Common myeloid progenitor, CD34-positive (primary cell): ENCODE results near the gene CALHM1.

Experiments
- CTCF ChIA-PET: fragments of 350-600 bp; sonication (Branson Sonifier 250); formaldehyde crosslinking; loops from one replicate; lab custom pipeline; 2021; ENCODE audit warnings: antibody characterized with exemption; lab: Charles Lee
- POLR2A ChIA-PET: fragments of 350-600 bp; sonication (Branson Sonifier 250); formaldehyde crosslinking; loops from one replicate; lab custom pipeline; 2021; ENCODE audit warnings: antibody characterized with exemption; lab: Charles Lee
- DNase-seq, 3 donors: peaks; one replicate each; pipeline versions ENCODE4 v3.0.0 to v3.0.0-alpha.2; 2013
- H3K27ac ChIP-seq, 2 experiments: 1 replicate in 1 of 2; 2 replicates in 1 of 2; pipeline ENCODE4 v1.7.0; 2013; ENCODE audit warnings: inconsistent platforms in 2 of 2, low read length in 2 of 2, mild to moderate bottlenecking in 2 of 2, low read depth in 1 of 2, moderate library complexity in 1 of 2; ENCODE audit not compliant: severe bottlenecking in 2 of 2, insufficient read depth in 1 of 2, poor library complexity in 1 of 2
- H3K27me3 ChIP-seq, 5 experiments: replicated peaks in 2 of 5; 1 replicate in 3 of 5; 2 replicates in 2 of 5; pipeline versions ENCODE4 v1.6.1 to v1.7.0; 2013; ENCODE audit warnings: low read length in 4 of 5, mild to moderate bottlenecking in 2 of 5, moderate library complexity in 2 of 5, inconsistent platforms in 1 of 5; ENCODE audit not compliant: insufficient read depth in 5 of 5, control insufficient read depth in 4 of 5
- H3K36me3 ChIP-seq, 4 experiments: 1 replicate in 2 of 4; 2 replicates in 2 of 4; pipeline versions ENCODE4 v1.6.1 to v1.7.0; 2013; ENCODE audit warnings: low read length in 3 of 4, control low read depth in 1 of 4, mild to moderate bottlenecking in 1 of 4; ENCODE audit not compliant: control insufficient read depth in 4 of 4, insufficient read depth in 4 of 4
- H3K4me1 ChIP-seq, 4 experiments: 1 replicate in 3 of 4; 2 replicates in 1 of 4; pipeline versions ENCODE4 v1.6.1 to v1.7.1; 2013; ENCODE audit warnings: low read length in 3 of 4, mild to moderate bottlenecking in 3 of 4, control low read depth in 1 of 4, inconsistent platforms in 1 of 4, moderate library complexity in 1 of 4; ENCODE audit not compliant: control insufficient read depth in 4 of 4, insufficient read depth in 4 of 4; ENCODE audit errors: control extremely low read depth in 1 of 4
- H3K4me3 ChIP-seq, 7 experiments: 1 replicate in 4 of 7; 2 replicates in 3 of 7; pipeline versions ENCODE4 v1.5.1 to v1.7.0; 2013; ENCODE audit warnings: mild to moderate bottlenecking in 7 of 7, low read length in 6 of 7, moderate library complexity in 6 of 7, inconsistent platforms in 2 of 7, low read depth in 2 of 7, control low read depth in 1 of 7; ENCODE audit not compliant: insufficient read depth in 4 of 7, control insufficient read depth in 1 of 7; ENCODE audit errors: extremely low read depth in 1 of 7
- H3K9me3 ChIP-seq, 5 experiments: 1 replicate in 4 of 5; 2 replicates in 1 of 5; pipeline versions ENCODE4 v1.6.1 to v1.7.1; 2013; ENCODE audit warnings: low read length in 4 of 5, mild to moderate bottlenecking in 2 of 5, inconsistent platforms in 1 of 5, low read depth in 1 of 5, moderate library complexity in 1 of 5; ENCODE audit not compliant: control insufficient read depth in 4 of 5, insufficient read depth in 2 of 5; ENCODE audit errors: control extremely low read depth in 1 of 5
- WGBS: methylation state at CpG from one replicate; pipeline ENCODE4 v1.1.5; 2013; ENCODE audit not compliant: insufficient coverage; 5-methylcytosine and 5-hydroxymethylcytosine counted together

The CALHM1 gene

GRCh38 chr10:103467406-103467805 lies 8.7 kb upstream of the CALHM1 start:
- 99% methylated on average over 7 of the region's 7 CpGs for WGBS
- Histone ChIP-seq H3K4me1 (peaks cover 4 to 56% (median 30%) of the 10 kb centered on the region in 4 experiments), H3K36me3 (no peaks in the 10 kb centered on the region), H3K4me3 (no peak overlapping the region), H3K27me3 (peaks cover 0 to 3% (median 0%) of the 10 kb centered on the region in 5 experiments), H3K27ac (no peak overlapping the region), H3K9me3 (no peaks in the 10 kb centered on the region)
- DNase-seq, result no peak
- POLR2A ChIA-PET, result interaction anchor here (0.6 kb wide), 1 partner anchor 14 kb away, joined by 4 read pairs; no protein-coding TSS in a partner anchor
- CTCF ChIA-PET, result no interaction called here

GRCh38 chr10:103466734-103467133 lies 8.0 kb upstream of the CALHM1 start:
- no peaks in the 10 kb centered on the region for H3K36me3 ChIP-seq
- H3K9me3 ChIP-seq, result no peaks in the 10 kb centered on the region
- ChIA-PET POLR2A (no interaction called here), CTCF (interaction anchor here (1.9 kb wide), 1 partner anchor 10 kb away, joined by 5 read pairs; no protein-coding TSS in a partner anchor)
- DNase-seq, result no peak
- H3K4me3 ChIP-seq, result no peak overlapping the region
- H3K4me1 ChIP-seq, result peaks cover 0 to 49% (median 23%) of the 10 kb centered on the region in 4 experiments
- H3K27ac ChIP-seq, result no peak overlapping the region
- 79% methylated on average over 3 of the region's 3 CpGs for WGBS
- peaks cover 0 to 3% (median 0%) of the 10 kb centered on the region in 5 experiments for H3K27me3 ChIP-seq

DNA sequence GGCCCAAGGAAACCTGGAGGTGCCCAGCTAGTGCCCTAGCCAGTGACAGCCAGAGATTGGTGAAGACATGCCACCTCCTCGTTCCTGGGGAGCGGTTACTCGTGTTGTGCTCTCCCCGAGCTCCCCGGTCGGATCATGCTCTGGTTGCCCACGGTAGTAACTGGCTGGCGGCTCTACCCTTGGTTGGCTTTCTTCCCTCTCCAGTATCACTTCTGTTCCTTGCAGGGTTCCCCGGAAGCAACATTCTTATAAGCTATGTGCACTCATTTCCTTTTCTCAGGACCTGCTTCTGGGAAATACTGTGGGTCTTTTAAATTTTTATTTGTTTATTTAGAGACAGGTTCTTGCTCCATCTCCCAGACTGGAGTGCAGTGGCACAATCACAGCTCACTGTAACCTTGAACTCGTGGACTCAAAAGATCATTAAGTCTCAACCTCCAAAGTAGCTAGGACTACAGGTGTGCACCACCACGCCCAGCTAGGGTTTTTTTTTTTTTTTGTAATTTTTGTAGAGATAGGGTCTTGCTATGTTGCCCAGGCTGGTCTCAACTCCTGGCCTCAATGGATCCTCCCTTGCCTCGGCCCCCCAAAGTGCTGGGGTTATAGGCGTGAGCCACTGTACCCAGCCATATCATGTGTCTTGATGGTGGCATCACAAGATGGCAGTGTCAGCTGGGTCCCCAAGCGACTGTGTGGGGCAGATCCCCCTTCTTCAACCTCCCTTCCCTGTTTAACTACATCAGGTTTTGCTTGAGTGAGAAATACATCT lies 6.9 kb upstream of the CALHM1 start:
- Histone ChIP-seq H3K36me3 (no peaks in the 10 kb centered on the region), H3K27ac (no peak overlapping the region), H3K9me3 (no peaks in the 10 kb centered on the region), H3K4me3 (no peak overlapping the region), H3K27me3 (peaks cover 0 to 3% (median 0%) of the 10 kb centered on the region in 5 experiments), H3K4me1 (peaks cover 0 to 38% (median 14%) of the 10 kb centered on the region in 4 experiments)
- CTCF ChIA-PET, result interaction anchor here (0.7 to 1.9 kb wide), 6 partner anchors 9 to 27 kb away, joined by 3 to 5 read pairs (median 3); partner anchors contain the start of gene CALHM2
- POLR2A ChIA-PET, result no interaction called here
- over 99% methylated on average over 11 of the region's 14 CpGs for WGBS
- no peak for DNase-seq

- H3K9me3 ChIP-seq, result no peaks in the 10 kb centered on the region
- ChIA-PET POLR2A (no interaction called here), CTCF (interaction anchor here (0.6 to 1.8 kb wide), 6 partner anchors 12 to 1284 kb away, joined by 3 to 6 read pairs (median 4); no protein-coding TSS in a partner anchor)
- H3K36me3 ChIP-seq, result no peaks in the 10 kb centered on the region
- H3K4me3 ChIP-seq, result no peak overlapping the region
- no peak for DNase-seq
- peaks cover 0 to 3% (median 0%) of the 10 kb centered on the region in 5 experiments for H3K27me3 ChIP-seq
- H3K4me1 ChIP-seq, result peaks cover 0 to 31% (median 11%) of the 10 kb centered on the region in 4 experiments
- no peak overlapping the region for H3K27ac ChIP-seq
- WGBS, result 100% methylated on average over 3 of the region's 4 CpGs
Measured at GRCh38 chr10:103463499-103463898, 4.8 kb upstream of the CALHM1 start.

GRCh38 chr10:103459615-103460014 lies 915 bp upstream of the CALHM1 start:
- H3K27ac ChIP-seq, result no peak overlapping the region
- no peak overlapping the region for H3K4me3 ChIP-seq
- no peak for DNase-seq
- no peaks in the 10 kb centered on the region for H3K27me3 ChIP-seq
- 80% methylated on average over 2 of the region's 4 CpGs for WGBS
- no peaks in the 10 kb centered on the region for H3K9me3 ChIP-seq
- CTCF ChIA-PET, result interaction anchor here (1.6 kb wide), 1 partner anchor 33 kb away, joined by 3 read pairs; no protein-coding TSS in a partner anchor
- H3K4me1 ChIP-seq, result peaks cover 0 to 21% (median 9%) of the 10 kb centered on the region in 4 experiments
- no peaks in the 10 kb centered on the region for H3K36me3 ChIP-seq
- POLR2A ChIA-PET, result no interaction called here

DNA sequence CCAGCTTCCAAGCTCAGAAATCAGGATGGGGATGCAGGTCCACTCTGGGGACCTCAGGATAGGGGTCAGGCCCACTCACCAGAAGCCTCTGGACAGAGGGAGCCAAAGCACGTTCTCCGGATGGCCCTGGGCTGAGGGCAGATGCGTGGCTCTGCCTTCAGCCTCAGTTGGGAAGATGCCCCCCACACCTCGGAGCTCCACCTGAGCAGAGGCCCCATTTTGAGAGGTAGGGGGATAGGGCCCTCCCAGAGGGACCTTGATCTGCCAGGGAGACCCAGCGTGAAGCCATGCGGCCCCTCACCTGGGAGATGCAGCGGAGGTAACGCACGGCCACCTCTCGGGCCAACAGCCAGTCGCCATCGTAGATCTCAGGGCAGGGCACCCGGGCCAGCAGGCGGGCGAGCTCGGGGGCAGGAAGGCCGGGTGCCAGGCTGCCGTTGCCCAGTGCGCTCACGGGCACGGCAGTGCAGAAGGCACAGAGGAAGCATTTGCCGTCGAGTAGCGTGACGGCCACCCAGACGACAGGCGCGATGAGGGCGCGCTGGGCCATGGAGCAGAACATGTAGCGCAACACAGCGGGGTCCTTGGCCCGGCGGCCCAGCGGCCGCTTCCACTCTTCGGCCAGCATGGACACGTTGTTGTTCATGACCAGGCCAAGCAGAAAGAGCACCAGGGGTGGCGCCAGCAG lies 660 bp downstream of the CALHM1 start:
- WGBS, result 96% methylated on average over 33 of the region's 39 CpGs
- H3K27me3 ChIP-seq, result no peaks in the 10 kb centered on the region
- H3K4me3 ChIP-seq, result no peak overlapping the region
- H3K9me3 ChIP-seq, result no peaks in the 10 kb centered on the region
- H3K4me1 ChIP-seq, result peaks cover 0 to 21% (median 9%) of the 10 kb centered on the region in 4 experiments
- H3K27ac ChIP-seq, result no peak overlapping the region
- no peaks in the 10 kb centered on the region for H3K36me3 ChIP-seq
- no peak for DNase-seq
- CTCF ChIA-PET, result interaction anchor here (1.1 to 1.7 kb wide), 2 partner anchors 42 kb away, joined by 3 to 4 read pairs; no protein-coding TSS in a partner anchor
- POLR2A ChIA-PET, result no interaction called here
